Measurements from ENCODE around the gene RGS2.

The RGS2 gene

GRCh38 chr1:192832492-192832891 is 23.7 kb downstream of the RGS2 start:
- no peak for FAIRE-seq

GRCh38 chr1:192835116-192835515 is 26.3 kb downstream of the RGS2 start:
- FAIRE-seq: no peak

GRCh38 chr1:192839162-192840066 is 30.6 kb downstream of the RGS2 start:
- no peak for FAIRE-seq

GRCh38 chr1:192844360-192844759 is 35.5 kb downstream of the RGS2 start:
- no peak for FAIRE-seq

- FAIRE-seq: no peak
Measured at GRCh38 chr1:192846950-192847349, 38.1 kb downstream of the RGS2 start.

- FAIRE-seq: no peak
Measured at GRCh38 chr1:192849011-192849410, 40.2 kb downstream of the RGS2 start.

- FAIRE-seq: no peak
Measured at GRCh38 chr1:192849442-192849841, 40.6 kb downstream of the RGS2 start.

- FAIRE-seq: no peak
Measured at GRCh38 chr1:192852001-192852947, 43.4 kb downstream of the RGS2 start.

GRCh38 chr1:192858456-192858855 is 49.6 kb downstream of the RGS2 start:
- no peak for FAIRE-seq

GRCh38 chr1:192859808-192860207 is 51.0 kb downstream of the RGS2 start:
- FAIRE-seq: no peak

- no peak for FAIRE-seq
Measured at GRCh38 chr1:192860478-192861185, 51.8 kb downstream of the RGS2 start.

- FAIRE-seq: no peak
Measured at GRCh38 chr1:192861860-192862259, 53.0 kb downstream of the RGS2 start.
